Right atrium auricular region (tissue), 2 donors: ENCODE results near the gene ARHGAP31. TPM values are rescaled to one million over a fixed set of nuclear protein-coding genes. Genes with fewer than 3 reads are reported as not detected.

Source experiments
- DNase-seq: peaks from one replicate; pipeline ENCODE4 v3.0.0-alpha.2; 2019; ENCODE audit warnings: low spot score
- H3K27ac ChIP-seq, 2 donors: fragments of 200-600 bp; sonication (generic); 1 replicate in 1 of 2; 2 replicates in 1 of 2; pipeline ENCODE4 v1.5.1; 2016 to 2019
- H3K27me3 ChIP-seq, 2 donors: fragments of 200-600 bp; sonication (generic); one replicate each; pipeline versions ENCODE4 v1.5.1 to v1.6.0; 2017 to 2019
- H3K36me3 ChIP-seq: fragments of 200-600 bp; sonication (generic); one replicate; pipeline ENCODE4 v1.5.1; 2016
- H3K4me1 ChIP-seq, 2 donors: fragments of 200-600 bp; sonication (generic); one replicate each; pipeline versions ENCODE4 v1.5.1 to v1.6.0; 2017 to 2019
- H3K4me3 ChIP-seq, 2 donors: fragments of 200-600 bp; sonication (generic); 1 replicate in 1 of 2; 2 replicates in 1 of 2; pipeline ENCODE4 v1.5.1; 2017 to 2019; ENCODE audit warnings: mild to moderate bottlenecking in 1 of 2, moderate library complexity in 1 of 2
- H3K9me3 ChIP-seq, 2 donors: fragments of 200-600 bp; sonication (generic); one replicate each; pipeline ENCODE4 v1.5.1; 2019
- total RNA-seq, 2 donors: library from RNA; depleted of rRNA; stranded (reverse); fragments of >200 nt; gene quantifications; one replicate each; pipeline ENCODE4 v1.1.0, GENCODE V29; 2016
- TF ChIP-seq, protein P1 (sequence below), 2 donors: fragments of 200-600 bp; sonication (generic); IDR thresholded peaks; one replicate each; pipeline ENCODE4 v1.5.1; 2019; ENCODE audit warnings: antibody characterized with exemption in 2 of 2

The ARHGAP31 gene
- total RNA-seq, 2 donors from 2014 or later: 29.9 to 33.1 TPM

DNA sequence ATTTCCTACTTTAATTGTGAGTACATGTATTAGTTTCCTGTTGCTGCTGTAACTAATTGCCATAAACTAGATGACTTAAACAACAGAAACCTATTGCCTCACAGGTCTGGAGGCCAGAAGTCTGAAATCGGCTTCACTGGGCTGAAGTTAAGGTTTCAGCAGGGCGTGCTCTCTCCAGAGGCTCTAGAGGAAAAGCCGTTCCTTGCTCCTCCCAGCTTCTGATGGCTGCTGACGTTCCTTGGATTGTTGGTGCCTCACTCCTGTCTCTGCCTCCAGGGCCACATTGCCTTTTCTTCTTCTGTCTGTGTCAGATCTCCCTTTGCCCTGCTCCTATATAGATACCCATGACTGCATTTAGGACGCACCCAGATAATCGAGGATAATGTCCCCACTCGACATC lies 80.9 kb downstream of the ARHGAP31 start:
- no peaks in the 10 kb centered on the region for H3K36me3 ChIP-seq
- TF ChIP-seq, protein P1, sequence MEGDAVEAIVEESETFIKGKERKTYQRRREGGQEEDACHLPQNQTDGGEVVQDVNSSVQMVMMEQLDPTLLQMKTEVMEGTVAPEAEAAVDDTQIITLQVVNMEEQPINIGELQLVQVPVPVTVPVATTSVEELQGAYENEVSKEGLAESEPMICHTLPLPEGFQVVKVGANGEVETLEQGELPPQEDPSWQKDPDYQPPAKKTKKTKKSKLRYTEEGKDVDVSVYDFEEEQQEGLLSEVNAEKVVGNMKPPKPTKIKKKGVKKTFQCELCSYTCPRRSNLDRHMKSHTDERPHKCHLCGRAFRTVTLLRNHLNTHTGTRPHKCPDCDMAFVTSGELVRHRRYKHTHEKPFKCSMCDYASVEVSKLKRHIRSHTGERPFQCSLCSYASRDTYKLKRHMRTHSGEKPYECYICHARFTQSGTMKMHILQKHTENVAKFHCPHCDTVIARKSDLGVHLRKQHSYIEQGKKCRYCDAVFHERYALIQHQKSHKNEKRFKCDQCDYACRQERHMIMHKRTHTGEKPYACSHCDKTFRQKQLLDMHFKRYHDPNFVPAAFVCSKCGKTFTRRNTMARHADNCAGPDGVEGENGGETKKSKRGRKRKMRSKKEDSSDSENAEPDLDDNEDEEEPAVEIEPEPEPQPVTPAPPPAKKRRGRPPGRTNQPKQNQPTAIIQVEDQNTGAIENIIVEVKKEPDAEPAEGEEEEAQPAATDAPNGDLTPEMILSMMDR (IDR thresholded peaks at IDR 0.05): no peak
- no peaks in the 10 kb centered on the region for H3K9me3 ChIP-seq
- H3K4me3 ChIP-seq: no peak overlapping the region
- no peaks in the 10 kb centered on the region for H3K27me3 ChIP-seq
- no peak overlapping the region for H3K27ac ChIP-seq
- DNase-seq: no peak
- no peaks in the 10 kb centered on the region for H3K4me1 ChIP-seq

GRCh38 chr3:119375510-119375909 lies 81.3 kb downstream of the ARHGAP31 start:
- TF ChIP-seq, protein P1 (IDR thresholded peaks at IDR 0.05): no peak
- H3K36me3 ChIP-seq: peaks cover 3% of the 10 kb centered on the region

DNA sequence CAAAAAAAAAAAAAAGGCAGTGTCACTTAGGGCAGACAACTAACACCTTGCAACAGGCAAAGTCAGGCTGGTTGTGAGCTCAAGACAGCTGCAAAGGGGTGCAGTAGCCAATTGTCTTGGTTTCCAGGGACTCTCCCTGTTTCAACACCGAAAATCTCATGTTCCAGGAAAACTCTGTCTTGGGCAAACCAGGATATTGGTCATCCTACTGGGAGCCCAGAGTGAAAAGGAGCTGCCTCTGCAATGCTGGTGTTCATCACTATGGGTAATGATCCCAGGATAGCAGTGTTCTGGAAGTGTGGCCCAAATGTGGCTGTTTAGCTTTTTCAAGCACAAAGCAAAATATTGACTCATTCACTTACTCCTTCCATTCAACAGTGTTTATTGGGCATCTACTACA lies 82.6 kb downstream of the ARHGAP31 start:
- H3K9me3 ChIP-seq: no peaks in the 10 kb centered on the region
- no peaks in the 10 kb centered on the region for H3K4me1 ChIP-seq
- H3K4me3 ChIP-seq: no peak overlapping the region
- no peak for DNase-seq
- TF ChIP-seq, protein P1 (IDR thresholded peaks at IDR 0.05): no peak
- no peak overlapping the region for H3K27ac ChIP-seq
- no peaks in the 10 kb centered on the region for H3K27me3 ChIP-seq
- peaks cover 15% of the 10 kb centered on the region for H3K36me3 ChIP-seq

More at GRCh38 chr3:119375510-119375909, 81.3 kb downstream of the ARHGAP31 start:
- no peaks in the 10 kb centered on the region for H3K27me3 ChIP-seq
- H3K4me1 ChIP-seq: no peaks in the 10 kb centered on the region
- H3K27ac ChIP-seq: no peak overlapping the region
- H3K9me3 ChIP-seq: no peaks in the 10 kb centered on the region
- DNase-seq: no peak
- no peak overlapping the region for H3K4me3 ChIP-seq

DNA sequence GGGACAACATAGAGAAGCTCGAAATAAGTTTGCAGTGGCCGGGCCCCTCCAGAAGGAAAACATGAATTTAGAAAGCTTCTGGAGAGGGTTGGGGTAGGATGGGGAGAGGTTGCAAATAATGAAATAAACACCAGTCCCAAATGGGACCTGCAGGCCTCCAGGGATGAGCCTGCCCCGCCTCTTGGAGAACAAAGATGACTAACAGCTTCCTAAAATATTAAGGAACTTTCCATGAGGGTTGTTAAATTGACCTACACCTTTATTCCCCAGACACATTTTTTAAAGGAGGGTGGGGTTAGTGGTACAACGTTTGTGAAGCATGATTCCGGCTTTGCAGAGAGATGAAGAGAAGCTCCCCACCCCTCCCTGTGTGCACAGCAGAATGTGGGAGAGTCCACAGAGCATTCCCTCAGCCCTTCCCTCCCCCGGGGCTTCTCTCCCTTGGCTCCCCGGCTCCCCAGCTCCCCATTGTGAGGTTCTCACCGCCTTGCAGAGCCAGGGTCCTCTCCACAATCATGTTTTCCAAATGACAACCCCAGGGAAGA lies 84.1 kb downstream of the ARHGAP31 start:
- Histone ChIP-seq H3K4me1 (no peaks in the 10 kb centered on the region), H3K36me3 (peaks cover 30% of the 10 kb centered on the region)

GRCh38 chr3:119380697-119381096 lies 86.5 kb downstream of the ARHGAP31 start:
- Histone ChIP-seq H3K9me3 (no peaks in the 10 kb centered on the region), H3K27ac (no peak overlapping the region), H3K27me3 (no peaks in the 10 kb centered on the region), H3K36me3 (peaks cover 38% of the 10 kb centered on the region), H3K4me3 (no peak overlapping the region), H3K4me1 (no peaks in the 10 kb centered on the region)
- TF ChIP-seq, protein P1 (IDR thresholded peaks at IDR 0.05): no peak
- DNase-seq: no peak

More for the DNA sequence above, 84.1 kb downstream of the ARHGAP31 start:
- H3K4me3 ChIP-seq: no peak overlapping the region
- DNase-seq: no peak
- TF ChIP-seq, protein P1 (IDR thresholded peaks at IDR 0.05): no peak
- no peaks in the 10 kb centered on the region for H3K27me3 ChIP-seq
- H3K9me3 ChIP-seq: no peaks in the 10 kb centered on the region
- H3K27ac ChIP-seq: no peak overlapping the region

DNA sequence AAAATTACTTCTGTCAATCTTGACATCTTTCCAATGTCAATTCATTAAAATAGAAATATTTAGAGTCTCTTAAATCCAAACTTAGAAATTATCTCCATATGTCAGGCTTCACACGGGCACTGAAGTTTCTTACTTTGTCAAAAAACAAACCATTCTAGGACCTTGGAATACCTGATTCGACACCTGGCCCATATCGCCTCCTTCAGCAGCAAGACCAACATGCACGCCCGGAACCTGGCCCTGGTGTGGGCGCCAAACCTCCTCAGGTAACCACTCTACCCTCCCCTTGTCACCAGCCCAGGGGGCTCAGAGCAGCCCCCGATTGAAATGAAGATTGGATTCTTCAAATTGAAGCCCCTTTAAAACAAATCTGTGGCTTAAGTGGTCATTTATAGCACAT lies 88.0 kb downstream of the ARHGAP31 start:
- no peaks in the 10 kb centered on the region for H3K9me3 ChIP-seq
- DNase-seq: no peak
- H3K4me3 ChIP-seq: no peak overlapping the region
- H3K27ac ChIP-seq: no peak overlapping the region
- no peaks in the 10 kb centered on the region for H3K27me3 ChIP-seq
- no peaks in the 10 kb centered on the region for H3K4me1 ChIP-seq
- TF ChIP-seq, protein P1 (IDR thresholded peaks at IDR 0.05): no peak
- H3K36me3 ChIP-seq: peaks cover 47% of the 10 kb centered on the region
